A549 treated with AZD9567 at 1 μM for 4 hours (cell line): Measurements from ENCODE around the gene ZNF525. TPM values are rescaled to one million over a fixed set of nuclear protein-coding genes. Genes with fewer than 3 reads are reported as not detected.

Source experiments
- total RNA-seq: library from RNA; stranded (reverse); fragments of 200-300 nt; extraction: Qiagen RNA extraction; gene quantifications from 5 replicates; pipeline ENCODE4 v1.2.3, GENCODE V29; 2022; ENCODE audit not compliant: insufficient read depth

The ZNF525 gene
- total RNA-seq = 0.16 to 0.35 TPM (median 0.26 TPM) in 4 of 5 replicates, not detected in the other

GRCh38 chr19:53365134-53365898 lies at the start of gene ZNF525:
Gene ZNF525 (plus strand): TSS chr19:53365705. CDS start chr19:53372282, 6,577 bp downstream.

DNA sequence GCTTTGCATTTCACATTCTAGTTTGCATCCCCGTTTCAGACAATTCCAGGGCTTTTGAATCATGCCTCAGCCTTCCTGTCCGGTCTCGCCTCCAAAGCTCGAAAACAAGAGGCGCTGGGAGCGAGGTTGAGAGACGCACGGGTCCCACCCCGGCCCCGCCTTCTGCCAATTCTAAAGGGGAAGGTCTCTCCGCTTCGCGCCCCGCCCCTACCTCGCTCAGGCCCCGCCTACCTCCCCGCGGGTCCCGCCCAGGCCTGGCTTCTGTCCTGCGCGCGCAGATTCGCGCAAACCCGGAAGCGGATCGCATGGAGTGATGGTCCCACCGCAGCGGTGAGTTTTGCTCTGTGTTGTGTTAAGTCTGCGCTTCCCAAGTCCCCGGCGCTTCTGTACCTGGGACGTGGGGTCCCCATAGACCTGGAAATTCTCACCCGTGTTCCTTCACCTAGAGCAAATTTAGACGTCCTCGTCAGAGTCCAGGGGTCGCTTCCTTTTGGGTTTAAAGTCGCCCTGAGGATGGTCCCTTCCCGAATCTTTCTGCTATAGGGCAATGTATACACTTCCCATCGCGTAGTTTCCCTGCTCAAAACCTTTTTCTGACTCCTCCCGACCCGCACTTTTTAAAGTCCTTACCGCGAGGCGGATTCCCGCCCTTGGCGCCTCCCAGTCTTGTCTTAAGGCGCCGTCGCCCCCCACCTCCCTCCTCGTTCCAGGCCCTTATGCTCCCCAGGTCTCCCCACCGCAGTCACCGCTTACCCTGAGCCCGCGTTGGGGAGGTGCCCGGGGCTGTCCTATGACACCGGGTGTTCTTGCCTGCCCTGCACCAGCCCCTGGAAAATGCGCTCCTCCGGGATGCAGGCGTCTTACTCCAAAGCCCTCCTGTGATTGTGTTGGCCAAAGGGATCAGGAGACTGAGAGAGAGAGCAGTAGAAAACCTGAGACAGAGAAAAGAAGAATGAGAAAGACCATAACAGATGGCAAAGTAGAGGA lies 31.7 kb upstream of the ZNF525 start, which contains the start of gene ZNF845:
TSS of gene ZNF845 (plus strand) at position 287 of the 987 bp plus-strand sequence. CDS start 7,559 bp downstream, outside the sequence.

DNA sequence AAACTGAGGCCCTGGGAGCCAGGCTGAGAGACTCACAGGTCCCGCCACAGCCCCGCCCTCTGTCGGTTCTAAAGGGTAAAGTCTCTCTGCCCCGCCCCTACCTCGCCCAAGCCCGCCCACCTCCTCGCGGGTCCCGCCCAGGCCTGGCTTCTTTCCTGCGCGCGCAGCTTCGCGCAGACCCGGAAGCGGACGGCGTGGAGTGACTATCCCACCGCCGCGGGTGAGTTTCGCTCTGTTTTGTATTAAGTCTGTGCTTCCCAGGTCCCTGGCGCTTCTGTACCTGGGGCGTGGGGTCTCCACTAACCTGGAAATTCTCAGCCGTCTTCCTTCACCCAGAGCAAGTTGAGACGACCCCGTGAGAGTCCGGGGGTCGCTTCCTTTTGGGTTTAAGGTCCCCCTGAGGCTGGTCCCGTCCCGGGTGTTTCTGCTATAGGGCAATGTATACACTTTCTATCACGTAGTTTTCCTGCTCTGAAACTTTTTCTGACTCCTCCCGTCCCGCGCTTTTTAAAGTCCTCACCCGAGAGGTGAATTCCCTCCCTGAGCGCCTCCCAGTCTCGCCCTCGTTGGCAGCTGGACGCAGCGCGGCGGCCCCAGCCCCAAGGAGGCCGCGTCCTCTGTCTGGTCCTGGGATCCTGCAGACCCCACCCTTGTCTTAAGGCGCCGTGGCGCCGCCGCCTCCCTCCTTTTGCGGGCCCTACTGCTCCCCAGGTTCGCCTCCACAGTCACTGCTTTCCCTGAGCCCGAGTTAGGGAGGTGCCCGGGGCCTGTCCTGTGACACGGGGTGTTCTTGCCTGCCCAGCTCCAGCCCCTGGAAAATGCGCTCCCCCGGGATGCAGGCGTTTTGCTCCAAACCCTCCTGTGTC lies 29.7 kb downstream of the ZNF525 start, which contains the start of gene ZNF765:
TSS of gene ZNF765 (plus strand) at position 176 of the 866 bp plus-strand sequence. CDS start 2,867 bp downstream, outside the sequence.

DNA sequence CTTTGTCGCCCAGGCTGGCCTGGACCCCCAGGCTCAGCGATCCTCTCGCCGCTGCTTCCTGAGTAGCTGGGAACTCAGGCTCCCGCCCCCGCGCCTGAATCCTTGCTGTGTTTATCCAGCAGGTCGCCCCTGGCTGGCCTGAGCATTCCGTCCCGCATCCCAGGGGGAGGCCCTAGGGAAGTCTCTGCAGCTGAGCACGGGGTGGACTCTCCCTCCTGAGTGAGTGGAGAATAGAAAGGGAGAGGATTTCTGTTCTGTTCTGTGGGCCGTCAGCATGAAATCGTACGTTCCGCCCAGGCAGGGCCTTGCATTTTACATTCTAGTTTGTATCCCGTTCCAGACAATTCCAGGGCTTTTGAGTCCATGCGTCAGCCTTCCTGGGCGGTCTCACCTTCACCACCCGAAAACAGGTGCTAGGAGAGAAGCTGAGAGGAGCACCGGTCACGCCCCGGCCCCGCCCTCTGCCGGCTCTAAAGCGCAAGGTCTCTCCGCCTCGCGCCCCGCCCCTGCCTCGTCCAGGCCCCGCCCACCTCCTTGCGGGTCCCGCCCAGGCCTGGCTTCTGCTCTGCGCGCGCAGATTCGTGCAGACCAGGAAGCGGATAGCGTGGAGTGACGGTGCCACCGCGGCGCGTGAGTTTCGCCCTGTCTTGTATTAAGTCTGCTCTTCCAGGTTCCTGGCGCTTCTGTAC lies 66.0 kb downstream of the ZNF525 start, which contains the start of gene ZNF761:
TSS of gene ZNF761 (plus strand) at position 586 of the 689 bp plus-strand sequence. CDS start 15,285 bp downstream, outside the sequence.

Other genes with a start within 250 kb of the ZNF525 start
- gene ZNF415, start 232.8 kb upstream of the ZNF525 start, total RNA-seq = not detected in 5 replicates
- 0.20 TPM in 1 of 5 replicates, not detected in the others for gene ZNF347, start 206.7 kb upstream of the ZNF525 start, total RNA-seq
- gene ZNF665, start 172.3 kb upstream of the ZNF525 start, total RNA-seq = not detected in 5 replicates
- gene ZNF677, start 110.8 kb upstream of the ZNF525 start, total RNA-seq = not detected in 5 replicates
- not detected in 5 replicates for gene VN1R2, start 107.4 kb upstream of the ZNF525 start, total RNA-seq
- not detected in 5 replicates for gene VN1R4, start 98.0 kb upstream of the ZNF525 start, total RNA-seq
- gene ZNF845, start 32.0 kb upstream of the ZNF525 start, total RNA-seq = 3.0 to 4.7 TPM (median 3.5 TPM) in 5 replicates
- 3.6 to 4.2 TPM (median 4.0 TPM) in 5 replicates for gene ZNF765, start 29.4 kb downstream of the ZNF525 start, total RNA-seq
- 7.7 to 9.6 TPM (median 8.6 TPM) in 5 replicates for gene ZNF761, start 66.3 kb downstream of the ZNF525 start, total RNA-seq
- gene ZNF813, start 102.0 kb downstream of the ZNF525 start, total RNA-seq = 0.14 to 0.20 TPM (median 0.17 TPM) in 4 of 5 replicates, not detected in the other
- 7.2 to 12.8 TPM (median 11.5 TPM) in 5 replicates for gene ZNF331, start 172.4 kb downstream of the ZNF525 start, total RNA-seq